Measurements from ENCODE around the gene HOXA3.

Gene HOXA3

DNA sequence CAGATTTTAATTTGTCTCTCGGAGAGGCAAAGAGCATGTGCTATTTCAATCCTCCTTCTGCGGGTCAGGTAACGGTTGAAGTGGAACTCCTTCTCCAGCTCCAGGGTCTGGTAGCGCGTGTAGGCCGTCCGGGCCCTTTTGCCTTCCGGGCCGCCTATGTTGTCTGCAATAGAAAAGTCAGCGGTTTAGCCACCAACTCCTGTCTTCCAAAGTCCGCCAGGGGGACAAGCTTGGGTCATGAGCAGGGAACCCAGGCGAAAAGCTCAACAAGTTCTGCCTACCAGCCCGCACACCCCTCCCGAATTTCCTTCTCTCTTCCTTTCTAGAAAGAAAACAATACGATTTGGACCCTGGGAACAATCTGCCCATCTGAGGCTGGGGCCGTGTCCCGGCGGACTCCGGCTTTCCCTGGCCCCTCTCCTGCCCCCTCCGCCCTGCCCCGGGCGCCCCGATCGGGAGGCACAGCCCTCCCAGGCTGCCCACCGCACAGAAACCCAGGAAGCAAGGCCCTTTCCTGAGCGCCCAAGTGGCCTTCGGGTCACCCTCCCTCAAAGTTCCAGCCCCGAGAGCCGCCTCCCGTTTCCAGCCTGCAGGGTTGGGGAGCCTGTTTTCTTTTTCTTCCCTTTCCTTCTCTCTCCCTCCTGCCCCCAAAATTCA lies 10.3 kb downstream of the HOXA3 start:
- DNase-seq (ENCODE audit: low read depth in 2 of 2), result no peak
- peak overlapping the region; percentile 21 to 36 for H3K4me3 ChIP-seq (replicated peaks in 1 of 2; ENCODE audit: low read depth in 2 of 2, low read length in 2 of 2)
- TF ChIP-seq, protein P1, sequence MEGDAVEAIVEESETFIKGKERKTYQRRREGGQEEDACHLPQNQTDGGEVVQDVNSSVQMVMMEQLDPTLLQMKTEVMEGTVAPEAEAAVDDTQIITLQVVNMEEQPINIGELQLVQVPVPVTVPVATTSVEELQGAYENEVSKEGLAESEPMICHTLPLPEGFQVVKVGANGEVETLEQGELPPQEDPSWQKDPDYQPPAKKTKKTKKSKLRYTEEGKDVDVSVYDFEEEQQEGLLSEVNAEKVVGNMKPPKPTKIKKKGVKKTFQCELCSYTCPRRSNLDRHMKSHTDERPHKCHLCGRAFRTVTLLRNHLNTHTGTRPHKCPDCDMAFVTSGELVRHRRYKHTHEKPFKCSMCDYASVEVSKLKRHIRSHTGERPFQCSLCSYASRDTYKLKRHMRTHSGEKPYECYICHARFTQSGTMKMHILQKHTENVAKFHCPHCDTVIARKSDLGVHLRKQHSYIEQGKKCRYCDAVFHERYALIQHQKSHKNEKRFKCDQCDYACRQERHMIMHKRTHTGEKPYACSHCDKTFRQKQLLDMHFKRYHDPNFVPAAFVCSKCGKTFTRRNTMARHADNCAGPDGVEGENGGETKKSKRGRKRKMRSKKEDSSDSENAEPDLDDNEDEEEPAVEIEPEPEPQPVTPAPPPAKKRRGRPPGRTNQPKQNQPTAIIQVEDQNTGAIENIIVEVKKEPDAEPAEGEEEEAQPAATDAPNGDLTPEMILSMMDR (IDR thresholded peaks at IDR 0.05; ENCODE audit: low read depth, low read length), result no peak

DNA sequence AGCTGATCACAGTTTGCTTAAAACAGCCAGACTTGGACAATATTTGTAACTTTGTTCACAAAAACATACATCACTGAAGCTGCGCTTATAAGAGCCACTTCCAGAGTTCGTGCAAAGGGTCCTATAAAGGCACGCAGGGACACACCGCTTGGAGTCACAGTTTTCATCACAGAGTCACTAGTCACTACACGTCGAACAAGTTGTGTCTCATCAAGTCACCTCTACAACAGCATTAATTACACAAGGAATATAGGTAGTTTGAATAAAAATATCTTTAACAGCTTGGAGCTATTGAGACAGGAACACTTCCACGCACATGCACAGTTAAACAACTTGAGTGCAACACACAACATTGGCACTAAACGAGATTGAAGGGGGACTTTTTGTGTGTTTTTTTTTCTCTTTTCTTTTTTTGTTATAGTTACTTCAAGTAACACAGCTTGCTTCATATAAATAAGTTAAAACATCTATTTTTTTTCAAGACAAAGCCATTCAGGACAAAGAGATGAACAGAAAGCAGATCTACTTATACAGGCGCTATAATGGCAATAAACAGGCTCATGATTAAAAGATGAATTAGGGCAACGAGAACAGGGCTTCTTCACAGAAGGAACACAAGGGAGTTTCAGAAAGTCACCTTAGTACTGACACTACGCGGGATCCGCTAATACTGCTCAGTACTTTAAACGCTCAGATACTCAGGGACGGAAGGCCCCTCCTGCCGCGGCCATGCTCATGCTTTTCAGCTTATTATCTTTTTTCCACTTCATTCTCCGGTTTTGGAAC lies 11.1 kb downstream of the HOXA3 start:
- TF ChIP-seq, protein P1 (IDR thresholded peaks at IDR 0.05; ENCODE audit: low read depth, low read length), result no peak
- no peak overlapping the region for H3K4me3 ChIP-seq (replicated peaks in 1 of 2; ENCODE audit: low read depth in 2 of 2, low read length in 2 of 2)
- no peak for DNase-seq (ENCODE audit: low read depth in 2 of 2)

DNA sequence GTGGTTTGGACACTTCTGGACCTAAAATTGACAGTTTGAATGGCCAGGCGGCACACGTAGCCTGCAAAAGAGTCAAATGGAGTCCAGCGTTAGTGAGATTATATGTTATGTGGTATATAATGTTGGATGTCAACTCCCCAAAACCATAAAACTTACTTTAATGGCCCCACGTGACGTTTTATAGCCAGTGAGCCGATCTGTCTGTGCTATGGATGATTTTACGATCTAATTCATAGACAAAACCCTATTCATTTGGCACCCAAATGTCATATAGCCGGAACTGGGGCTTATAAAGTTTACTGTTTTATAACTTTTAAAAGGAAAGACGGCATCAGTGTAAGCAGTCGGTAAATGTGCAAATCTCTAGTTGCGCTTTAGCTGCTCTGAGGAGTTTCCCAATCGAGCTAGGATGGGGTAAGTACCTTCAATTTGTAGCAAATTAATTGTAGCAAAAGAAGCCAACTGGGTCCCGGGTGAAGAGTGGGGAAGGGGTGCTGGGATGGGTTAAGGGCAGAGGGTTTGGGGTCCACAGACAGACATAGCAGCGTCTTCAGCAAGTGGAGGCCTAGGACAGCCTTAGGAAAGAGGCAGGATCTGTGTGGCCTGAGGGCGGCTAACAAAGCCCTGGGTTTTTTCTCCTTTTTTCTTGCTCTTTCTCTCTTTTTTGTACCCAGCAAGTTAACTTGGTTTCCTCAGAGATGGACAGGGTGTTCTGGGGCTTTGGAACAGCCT lies 12.1 kb downstream of the HOXA3 start:
- H3K4me3 ChIP-seq (replicated peaks in 1 of 2; ENCODE audit: low read depth in 2 of 2, low read length in 2 of 2), result no peak overlapping the region
- TF ChIP-seq, protein P1 (IDR thresholded peaks at IDR 0.05; ENCODE audit: low read depth, low read length), result no peak

DNA sequence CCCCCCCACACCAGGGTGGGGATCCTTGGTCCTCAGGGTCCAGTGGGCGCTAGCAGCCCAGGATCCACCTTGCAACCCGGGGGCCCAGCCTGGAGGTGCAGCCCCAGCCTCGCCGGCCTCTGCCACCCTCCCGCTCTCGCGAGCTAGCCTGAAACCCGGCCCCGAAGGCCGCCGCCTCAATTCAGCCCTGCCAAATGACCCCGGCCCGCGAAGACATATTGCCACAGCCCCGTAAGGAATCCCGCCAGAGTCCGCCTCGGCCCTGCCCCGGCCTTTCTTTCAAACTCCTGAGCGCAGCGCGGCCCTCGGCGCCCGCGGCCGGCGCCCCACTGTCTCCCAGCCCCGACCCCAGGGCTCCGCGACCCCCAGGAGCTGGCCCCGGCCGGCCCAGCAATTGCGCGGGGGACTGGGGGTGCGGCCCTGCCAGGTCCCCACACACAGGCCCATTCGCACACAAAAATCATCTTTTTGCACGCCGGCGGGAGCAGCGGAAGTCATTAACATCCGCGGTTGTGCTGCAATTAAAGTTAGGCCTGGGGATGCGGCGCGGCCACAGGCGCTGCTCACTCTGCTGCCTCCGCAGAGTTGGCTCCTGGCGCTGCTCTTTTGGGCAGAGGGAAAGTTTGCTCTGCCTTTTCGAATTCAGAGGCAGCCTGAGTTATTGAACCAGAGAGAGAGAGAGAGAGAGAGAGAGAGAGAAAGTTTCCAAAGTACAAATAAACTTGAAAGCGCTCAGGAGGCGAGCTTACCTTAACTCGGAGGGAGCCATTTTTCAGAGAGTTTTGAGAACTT lies 12.9 kb downstream of the HOXA3 start:
- no peak overlapping the region for H3K4me3 ChIP-seq (replicated peaks in 1 of 2; ENCODE audit: low read depth in 2 of 2, low read length in 2 of 2)
- TF ChIP-seq, protein P1 (IDR thresholded peaks at IDR 0.05; ENCODE audit: low read depth, low read length), result no peak
- no peak for DNase-seq (ENCODE audit: low read depth in 2 of 2)

More for the DNA sequence above, 12.1 kb downstream of the HOXA3 start:
- DNase-seq (ENCODE audit: low read depth in 2 of 2), result no peak

DNA sequence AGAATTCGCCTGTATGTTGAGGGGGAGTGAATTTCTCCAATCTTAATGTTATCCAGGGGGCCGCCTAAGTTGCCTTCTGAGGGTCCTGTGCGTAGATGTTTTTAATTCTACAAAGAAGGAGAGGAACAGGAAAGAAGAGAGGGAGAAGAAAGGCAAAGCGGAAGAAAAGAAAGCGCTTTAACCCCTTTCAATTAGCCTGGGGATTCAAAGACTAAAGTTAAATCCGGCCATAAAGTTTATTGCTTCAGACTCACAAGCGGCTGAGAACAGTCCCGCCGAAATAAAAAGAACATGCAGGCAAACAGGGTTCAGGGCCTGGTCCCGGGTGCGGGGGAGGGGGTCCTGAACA lies 13.4 kb downstream of the HOXA3 start:
- H3K4me3 ChIP-seq (replicated peaks in 1 of 2; ENCODE audit: low read depth in 2 of 2, low read length in 2 of 2), result no peak overlapping the region
- TF ChIP-seq, protein P1 (IDR thresholded peaks at IDR 0.05; ENCODE audit: low read depth, low read length), result no peak
- no peak for DNase-seq (ENCODE audit: low read depth in 2 of 2)

DNA sequence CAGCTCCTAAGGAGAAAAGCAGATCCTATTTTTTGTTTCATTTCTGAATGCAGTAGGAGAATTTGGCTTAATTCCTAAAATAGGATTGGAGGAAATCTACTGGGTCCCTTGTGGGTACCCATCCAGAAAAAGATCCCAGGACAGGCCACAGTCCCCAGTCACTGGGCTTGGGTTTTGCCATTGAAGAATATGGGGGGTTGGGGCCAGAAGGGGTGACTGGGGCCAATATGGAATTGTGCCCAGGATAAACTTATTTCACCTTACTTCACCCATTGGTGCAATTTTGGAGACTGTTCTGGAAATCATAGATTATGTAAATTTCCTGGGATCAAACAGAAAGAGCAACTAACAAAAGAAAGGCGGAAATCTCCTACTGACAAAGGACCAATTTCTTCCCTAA lies 13.9 kb downstream of the HOXA3 start:
- TF ChIP-seq, protein P1 (IDR thresholded peaks at IDR 0.05; ENCODE audit: low read depth, low read length), result no peak
- no peak for DNase-seq (ENCODE audit: low read depth in 2 of 2)
- no peak overlapping the region for H3K4me3 ChIP-seq (replicated peaks in 1 of 2; ENCODE audit: low read depth in 2 of 2, low read length in 2 of 2)
